Measurements from ENCODE around the gene KRT86. TPM values are rescaled to one million over a fixed set of nuclear protein-coding genes. Genes with fewer than 3 reads are reported as not detected.

KRT86 gene
- total and polyA plus RNA-seq, 7 donors: 0.25 to 0.60 TPM; not detected in 5

DNA sequence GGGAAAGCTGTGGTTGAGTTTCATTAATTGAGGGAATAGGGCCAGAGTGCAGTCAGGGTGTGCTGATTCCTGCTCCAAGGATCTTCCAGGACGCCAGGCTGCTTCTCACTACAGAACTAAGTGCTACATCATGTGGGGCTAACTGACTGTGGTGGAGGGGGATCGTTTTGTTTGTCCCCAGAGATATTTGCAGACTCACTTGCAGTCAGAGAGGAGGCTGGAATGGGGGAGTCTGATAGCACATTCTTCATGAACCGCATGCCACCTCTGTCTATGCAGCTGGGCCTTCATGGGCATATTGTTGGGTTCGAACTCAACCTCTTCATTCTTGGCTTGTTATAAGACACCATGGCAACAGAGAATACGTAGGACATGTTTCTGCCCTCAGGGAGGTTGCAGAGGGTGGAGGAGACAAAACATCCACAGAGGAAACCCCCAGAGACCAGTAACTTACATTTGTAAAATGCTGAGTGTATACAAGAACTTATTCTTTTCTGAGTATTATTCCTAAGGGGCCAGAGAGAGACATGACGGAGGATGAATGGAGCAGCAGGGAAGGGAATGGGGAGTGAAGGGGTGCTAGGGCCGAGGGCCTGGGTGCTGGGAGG is 28.4 kb upstream of the KRT86 start:
- H3K27ac ChIP-seq: peak overlapping the region in 2 of 4 donors; percentile 82 to 84
- H3K9me3 ChIP-seq: no peaks in the 10 kb centered on the region
- DNase-seq: peak; percentile 34
- H3K4me1 ChIP-seq: peaks cover 0 to 69% (median 54%) of the 10 kb centered on the region in 4 donors
- intact Hi-C loops (cut with DNase I): loop anchor here (1.0 kb wide), 1 partner anchor 33 kb away; no protein-coding TSS in a partner anchor
- no peaks in the 10 kb centered on the region for H3K27me3 ChIP-seq
- H3K4me3 ChIP-seq: no peak overlapping the region
- H3K36me3 ChIP-seq: no peaks in the 10 kb centered on the region
- TF ChIP-seq POLR2AphosphoS5 (IDR thresholded peaks at IDR 0.05) (no peak), EP300 (IDR thresholded peaks at IDR 0.05) (no peak), POLR2A (IDR thresholded peaks at IDR 0.05) (no peak)
- TF ChIP-seq, protein P1, sequence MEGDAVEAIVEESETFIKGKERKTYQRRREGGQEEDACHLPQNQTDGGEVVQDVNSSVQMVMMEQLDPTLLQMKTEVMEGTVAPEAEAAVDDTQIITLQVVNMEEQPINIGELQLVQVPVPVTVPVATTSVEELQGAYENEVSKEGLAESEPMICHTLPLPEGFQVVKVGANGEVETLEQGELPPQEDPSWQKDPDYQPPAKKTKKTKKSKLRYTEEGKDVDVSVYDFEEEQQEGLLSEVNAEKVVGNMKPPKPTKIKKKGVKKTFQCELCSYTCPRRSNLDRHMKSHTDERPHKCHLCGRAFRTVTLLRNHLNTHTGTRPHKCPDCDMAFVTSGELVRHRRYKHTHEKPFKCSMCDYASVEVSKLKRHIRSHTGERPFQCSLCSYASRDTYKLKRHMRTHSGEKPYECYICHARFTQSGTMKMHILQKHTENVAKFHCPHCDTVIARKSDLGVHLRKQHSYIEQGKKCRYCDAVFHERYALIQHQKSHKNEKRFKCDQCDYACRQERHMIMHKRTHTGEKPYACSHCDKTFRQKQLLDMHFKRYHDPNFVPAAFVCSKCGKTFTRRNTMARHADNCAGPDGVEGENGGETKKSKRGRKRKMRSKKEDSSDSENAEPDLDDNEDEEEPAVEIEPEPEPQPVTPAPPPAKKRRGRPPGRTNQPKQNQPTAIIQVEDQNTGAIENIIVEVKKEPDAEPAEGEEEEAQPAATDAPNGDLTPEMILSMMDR (IDR thresholded peaks at IDR 0.05): no peak
- 86 to 91% methylated on average over 7 of the region's 7 CpGs for WGBS, 2 donors

DNA sequence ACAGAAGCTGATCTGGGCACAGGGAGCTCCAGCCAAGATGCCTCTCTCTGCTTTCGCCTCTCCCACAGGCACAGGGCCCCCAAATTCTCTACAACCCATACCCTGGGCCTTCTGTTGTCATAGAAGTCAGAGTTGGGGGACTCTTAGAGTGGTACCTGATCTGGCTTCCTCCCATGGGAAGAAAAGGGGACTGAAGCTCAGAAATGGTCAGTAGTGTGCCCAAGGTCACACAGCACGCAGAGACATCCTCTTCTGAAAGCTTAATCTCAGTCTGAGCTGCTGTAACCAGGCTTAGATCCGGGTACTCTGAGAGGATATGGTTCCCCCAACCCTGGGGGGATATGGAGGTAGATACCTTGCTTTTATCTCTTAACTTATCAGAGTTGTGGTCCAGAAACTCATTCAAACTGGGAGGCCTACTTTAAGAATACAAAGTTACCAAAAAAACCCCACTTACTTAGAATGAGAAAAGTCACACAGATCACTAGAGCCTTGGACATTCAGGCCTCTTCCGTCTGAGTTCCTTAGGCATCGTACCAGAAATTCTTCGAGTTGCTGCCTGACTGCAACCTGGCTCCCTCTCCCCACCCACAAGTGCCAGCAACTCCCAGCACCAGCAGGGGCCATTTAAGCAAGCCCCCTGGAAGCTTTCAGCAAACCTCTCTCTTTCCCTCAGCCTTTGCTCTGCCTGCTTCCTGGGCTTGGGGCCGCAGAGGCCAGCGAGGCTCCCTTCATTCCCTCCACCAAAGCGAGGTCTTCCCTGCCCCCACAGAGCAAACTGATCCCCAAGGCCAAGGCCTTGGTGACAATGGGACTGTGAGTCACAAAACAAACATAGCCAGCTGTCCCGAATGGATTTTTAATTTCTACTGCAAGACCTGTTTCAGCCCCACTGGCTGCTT is 27.5 kb upstream of the KRT86 start:
- DNase-seq: peak; percentile 57
- Histone ChIP-seq H3K27ac (peak overlapping the region in 3 of 4 donors; percentile 30 to 84 (median 82)), H3K36me3 (no peaks in the 10 kb centered on the region), H3K4me3 (no peak overlapping the region), H3K27me3 (no peaks in the 10 kb centered on the region), H3K9me3 (no peaks in the 10 kb centered on the region), H3K4me1 (peaks cover 0 to 69% (median 54%) of the 10 kb centered on the region in 4 donors)
- TF ChIP-seq POLR2A (IDR thresholded peaks at IDR 0.05): no peak
- 37 to 66% methylated on average over 10 of the region's 10 CpGs for WGBS, 2 donors
- intact Hi-C loops (cut with DNase I): no loop called here

DNA sequence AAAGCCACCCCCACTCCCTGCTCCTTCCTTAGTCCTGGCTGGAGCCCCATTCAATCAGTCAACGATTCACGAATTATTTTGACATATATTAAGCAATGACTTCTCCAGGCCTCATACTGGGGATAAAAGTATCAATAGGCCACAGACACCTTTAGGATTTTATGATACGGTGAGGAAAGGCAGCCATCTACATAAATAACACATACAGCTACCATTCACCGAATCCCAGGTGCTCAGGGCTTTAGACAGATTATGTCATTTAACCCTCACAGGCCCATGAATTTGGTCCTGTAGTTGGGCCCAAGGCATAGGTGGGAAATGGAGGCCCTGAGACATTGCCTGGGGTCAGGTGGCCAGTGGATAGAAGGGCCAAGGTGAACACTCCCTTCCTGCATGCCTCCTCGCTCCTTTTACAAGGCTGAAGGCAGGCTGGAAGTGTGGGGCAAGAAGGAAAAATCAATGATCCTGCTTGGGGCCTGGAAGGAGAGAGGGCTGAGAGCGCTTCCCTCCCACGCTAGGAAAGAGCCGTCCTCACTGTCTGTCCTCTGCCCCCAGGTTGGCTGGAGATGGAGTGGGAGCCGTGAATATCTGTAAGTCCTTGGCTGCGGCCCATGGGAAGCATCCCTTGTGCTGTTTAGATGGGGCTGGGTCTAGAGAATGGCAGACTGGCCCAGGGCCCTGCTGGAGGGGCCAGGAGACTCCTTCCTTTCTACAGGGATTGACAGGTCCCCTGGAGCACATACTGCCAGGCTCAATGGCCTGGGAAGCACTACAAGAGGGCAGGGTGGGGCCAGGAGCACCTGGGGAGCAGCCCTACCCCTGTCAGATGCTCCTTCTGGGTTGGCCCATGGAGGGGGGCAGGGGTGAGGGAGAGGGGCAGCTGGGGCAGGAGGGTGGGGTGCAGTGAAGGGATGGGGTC is 26.6 kb upstream of the KRT86 start:
- intact Hi-C loops (cut with DNase I): no loop called here
- Histone ChIP-seq H3K27ac (peak overlapping the region; percentile 60 to 84 (median 74)), H3K27me3 (no peaks in the 10 kb centered on the region), H3K4me1 (peaks cover 0 to 67% (median 52%) of the 10 kb centered on the region in 4 donors), H3K4me3 (no peak overlapping the region), H3K36me3 (no peaks in the 10 kb centered on the region), H3K9me3 (no peaks in the 10 kb centered on the region)
- DNase-seq: peak; percentile 0
- TF ChIP-seq POLR2A (IDR thresholded peaks at IDR 0.05) (no peak), POLR2AphosphoS5 (IDR thresholded peaks at IDR 0.05) (no peak), EP300 (IDR thresholded peaks at IDR 0.05) (no peak)
- TF ChIP-seq, protein P1 (IDR thresholded peaks at IDR 0.05): no peak
- 59 to 86% methylated on average over 10 of the region's 10 CpGs for WGBS, 2 donors

DNA sequence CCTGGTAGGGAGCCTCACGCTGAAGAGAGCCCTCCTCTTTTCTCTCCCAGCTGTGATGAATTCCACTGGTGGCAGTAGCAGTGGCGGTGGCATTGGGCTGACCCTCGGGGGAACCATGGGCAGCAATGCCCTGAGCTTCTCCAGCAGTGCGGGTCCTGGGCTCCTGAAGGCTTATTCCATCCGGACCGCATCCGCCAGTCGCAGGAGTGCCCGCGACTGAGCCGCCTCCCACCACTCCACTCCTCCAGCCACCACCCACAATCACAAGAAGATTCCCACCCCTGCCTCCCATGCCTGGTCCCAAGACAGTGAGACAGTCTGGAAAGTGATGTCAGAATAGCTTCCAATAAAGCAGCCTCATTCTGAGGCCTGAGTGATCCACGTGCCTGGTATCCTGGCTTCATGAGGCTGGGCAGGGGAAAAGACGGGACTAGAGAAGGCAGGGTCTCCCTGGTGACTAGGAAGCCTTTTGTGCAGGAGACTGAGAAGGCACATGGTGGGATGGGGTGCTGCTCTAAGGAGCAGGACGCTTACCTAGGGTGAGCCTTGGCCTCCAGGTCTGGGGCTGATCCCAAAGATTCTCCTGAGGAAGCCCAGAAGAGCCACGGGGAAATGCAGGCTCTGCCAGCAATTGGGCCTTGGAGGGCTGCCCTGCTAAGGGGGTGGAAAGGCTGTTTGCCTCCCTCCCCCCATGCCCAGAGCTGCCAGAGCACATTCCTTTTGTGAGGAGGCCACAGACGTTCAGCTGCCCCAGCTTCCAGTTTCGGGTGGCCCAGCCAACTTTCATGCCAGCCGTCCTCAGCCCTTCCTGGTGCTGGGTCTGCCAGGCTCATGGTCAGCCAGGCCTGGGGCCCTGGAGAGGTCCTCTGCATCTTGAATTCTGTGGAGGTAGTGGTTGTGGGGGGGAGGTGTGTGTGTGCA is 25.6 kb upstream of the KRT86 start:
- H3K4me3 ChIP-seq: no peak overlapping the region
- no peaks in the 10 kb centered on the region for H3K9me3 ChIP-seq
- H3K27ac ChIP-seq: peak overlapping the region; percentile 60 to 84 (median 74)
- DNase-seq: peak; percentile 85
- intact Hi-C loops (cut with DNase I): no loop called here
- no peaks in the 10 kb centered on the region for H3K27me3 ChIP-seq
- H3K36me3 ChIP-seq: no peaks in the 10 kb centered on the region
- H3K4me1 ChIP-seq: peaks cover 0 to 57% (median 43%) of the 10 kb centered on the region in 4 donors
- WGBS, 2 donors: 88 to 89% methylated on average over 18 of the region's 18 CpGs
- TF ChIP-seq POLR2A (IDR thresholded peaks at IDR 0.05): no peak
- TF ChIP-seq, protein P1 (IDR thresholded peaks at IDR 0.05): no peak
- TF ChIP-seq EP300 (IDR thresholded peaks at IDR 0.05): peak in 1 of 4 donors; percentile 55
- peak in 3 of 4 donors; percentile 14 to 53 (median 25) for TF ChIP-seq POLR2AphosphoS5 (IDR thresholded peaks at IDR 0.05)
